ENCODE data around the gene ERCC6.

ERCC6 gene

DNA sequence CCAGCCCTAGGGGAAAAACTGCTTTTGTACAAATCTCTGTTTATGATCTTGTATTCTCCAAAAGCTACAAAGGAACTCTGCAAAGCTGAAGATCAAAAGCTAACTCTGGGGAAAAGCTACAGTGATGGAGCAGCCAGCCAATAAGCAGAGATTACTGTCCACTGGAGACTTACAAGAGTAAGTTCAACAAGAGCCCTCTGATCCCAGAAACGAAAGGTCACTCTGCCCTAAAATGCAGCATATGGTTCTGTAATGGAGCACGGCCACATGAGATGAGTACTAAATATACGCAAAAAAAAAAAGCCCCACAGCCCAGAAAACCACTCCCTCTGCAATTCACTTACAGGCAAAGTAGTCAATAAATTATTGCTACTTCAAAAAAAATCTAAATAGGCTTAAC, 60.1 kb downstream of the ERCC6 start:
- Histone ChIP-seq H3K9ac (ENCODE audit: low read length) (no peak overlapping the region), H3K27me3 (ENCODE audit: low read length) (no peaks in the 10 kb centered on the region), H3K4me2 (ENCODE audit: low read depth, low read length, poor library complexity, severe bottlenecking) (no peak overlapping the region), H3K9me2 (replicated peaks; ENCODE audit: insufficient read depth, low read length) (no peaks in the 10 kb centered on the region), H3K4me3 (ENCODE audit: insufficient read depth, low read length, poor library complexity, severe bottlenecking) (no peak overlapping the region), H3K36me3 (ENCODE audit: low read length) (no peaks in the 10 kb centered on the region), H4K20me1 (ENCODE audit: low read depth, low read length) (no peaks in the 10 kb centered on the region), H3K27ac (ENCODE audit: low read depth, low read length) (no peak overlapping the region), H3K79me2 (ENCODE audit: insufficient read depth, low read length) (no peaks in the 10 kb centered on the region), H3K9me3 (ENCODE audit: insufficient read depth, low read length) (no peaks in the 10 kb centered on the region), H3F3A (ENCODE audit: insufficient read depth) (no peaks in the 10 kb centered on the region), H2AFZ (ENCODE audit: low read depth, low read length, severe bottlenecking) (no peak overlapping the region)
- TF ChIP-seq, protein P1, sequence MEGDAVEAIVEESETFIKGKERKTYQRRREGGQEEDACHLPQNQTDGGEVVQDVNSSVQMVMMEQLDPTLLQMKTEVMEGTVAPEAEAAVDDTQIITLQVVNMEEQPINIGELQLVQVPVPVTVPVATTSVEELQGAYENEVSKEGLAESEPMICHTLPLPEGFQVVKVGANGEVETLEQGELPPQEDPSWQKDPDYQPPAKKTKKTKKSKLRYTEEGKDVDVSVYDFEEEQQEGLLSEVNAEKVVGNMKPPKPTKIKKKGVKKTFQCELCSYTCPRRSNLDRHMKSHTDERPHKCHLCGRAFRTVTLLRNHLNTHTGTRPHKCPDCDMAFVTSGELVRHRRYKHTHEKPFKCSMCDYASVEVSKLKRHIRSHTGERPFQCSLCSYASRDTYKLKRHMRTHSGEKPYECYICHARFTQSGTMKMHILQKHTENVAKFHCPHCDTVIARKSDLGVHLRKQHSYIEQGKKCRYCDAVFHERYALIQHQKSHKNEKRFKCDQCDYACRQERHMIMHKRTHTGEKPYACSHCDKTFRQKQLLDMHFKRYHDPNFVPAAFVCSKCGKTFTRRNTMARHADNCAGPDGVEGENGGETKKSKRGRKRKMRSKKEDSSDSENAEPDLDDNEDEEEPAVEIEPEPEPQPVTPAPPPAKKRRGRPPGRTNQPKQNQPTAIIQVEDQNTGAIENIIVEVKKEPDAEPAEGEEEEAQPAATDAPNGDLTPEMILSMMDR (IDR thresholded peaks at IDR 0.05; ENCODE audit: insufficient read depth, low read length, poor library complexity, severe bottlenecking): no peak
- TF ChIP-seq EZH2phosphoT487 (conservative IDR thresholded peaks at IDR 0.05; ENCODE audit: low read length): no peak

DNA sequence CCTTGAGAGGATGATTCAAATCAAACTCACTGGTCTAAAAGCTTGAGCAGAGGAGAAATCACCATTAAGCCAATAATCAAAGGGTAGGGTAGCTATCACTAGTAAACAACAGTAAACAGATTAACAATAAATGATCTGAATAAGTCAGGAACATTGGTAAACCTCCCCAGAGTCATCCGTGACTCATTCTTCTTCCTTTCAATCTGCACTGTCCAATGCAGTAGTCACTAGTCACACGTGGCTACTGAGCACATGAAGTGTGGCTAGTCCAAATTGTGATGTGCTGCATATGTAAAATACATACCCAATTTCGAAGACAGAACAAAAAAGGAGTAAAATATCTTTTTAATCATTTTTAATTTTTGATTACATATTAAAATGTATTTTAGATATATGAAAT, 64.0 kb downstream of the ERCC6 start:
- 0 out of 2 replicates have a peak, but pooled peaks cover 3% of the 10 kb centered on the region for H3K36me3 ChIP-seq (ENCODE audit: low read length)
- H3K79me2 ChIP-seq (ENCODE audit: insufficient read depth, low read length): no peaks in the 10 kb centered on the region
- no peaks in the 10 kb centered on the region for H3F3A ChIP-seq (ENCODE audit: insufficient read depth)
- no peak overlapping the region for H3K4me2 ChIP-seq (ENCODE audit: low read depth, low read length, poor library complexity, severe bottlenecking)
- H3K9me3 ChIP-seq (ENCODE audit: insufficient read depth, low read length): no peaks in the 10 kb centered on the region
- TF ChIP-seq, protein P1 (IDR thresholded peaks at IDR 0.05; ENCODE audit: insufficient read depth, low read length, poor library complexity, severe bottlenecking): no peak
- TF ChIP-seq EZH2phosphoT487 (conservative IDR thresholded peaks at IDR 0.05; ENCODE audit: low read length): no peak
- no peaks in the 10 kb centered on the region for H4K20me1 ChIP-seq (ENCODE audit: low read depth, low read length)
- H3K9ac ChIP-seq (ENCODE audit: low read length): no peak overlapping the region
- H3K27ac ChIP-seq (ENCODE audit: low read depth, low read length): no peak overlapping the region
- H3K9me2 ChIP-seq (replicated peaks; ENCODE audit: insufficient read depth, low read length): no peaks in the 10 kb centered on the region
- no peaks in the 10 kb centered on the region for H3K27me3 ChIP-seq (ENCODE audit: low read length)
- H2AFZ ChIP-seq (ENCODE audit: low read depth, low read length, severe bottlenecking): no peak overlapping the region
- H3K4me3 ChIP-seq (ENCODE audit: insufficient read depth, low read length, poor library complexity, severe bottlenecking): no peak overlapping the region

DNA sequence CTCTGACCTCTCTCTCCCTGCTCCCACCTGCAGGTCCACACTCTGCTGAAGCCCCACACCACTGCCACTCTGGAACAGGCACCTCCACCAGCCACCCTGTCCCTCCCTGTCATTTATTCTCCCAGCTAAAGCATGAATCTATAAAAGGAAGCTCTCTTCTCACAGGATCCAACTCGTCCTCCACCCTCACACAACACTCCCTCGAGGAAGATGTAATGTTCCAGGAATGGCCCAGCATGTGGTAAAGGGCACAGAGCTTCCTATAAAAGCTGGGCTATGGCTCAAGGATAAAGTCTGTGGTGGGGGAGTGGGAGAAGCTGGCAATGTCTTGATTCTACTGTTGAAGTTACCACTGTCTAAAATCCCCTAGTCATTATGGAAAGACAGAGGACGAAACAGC, 67.4 kb downstream of the ERCC6 start:
- no peaks in the 10 kb centered on the region for H4K20me1 ChIP-seq (ENCODE audit: low read depth, low read length)
- peaks cover 3% of the 10 kb centered on the region; the same call in 1 of the 2 replicates for H3K36me3 ChIP-seq (ENCODE audit: low read length)
- H3K27ac ChIP-seq (ENCODE audit: low read depth, low read length): no peak overlapping the region
- no peak overlapping the region for H2AFZ ChIP-seq (ENCODE audit: low read depth, low read length, severe bottlenecking)
- H3K9ac ChIP-seq (ENCODE audit: low read length): no peak overlapping the region
- H3K27me3 ChIP-seq (ENCODE audit: low read length): no peaks in the 10 kb centered on the region
- no peak overlapping the region for H3K4me3 ChIP-seq (ENCODE audit: insufficient read depth, low read length, poor library complexity, severe bottlenecking)
- no peaks in the 10 kb centered on the region for H3F3A ChIP-seq (ENCODE audit: insufficient read depth)
- no peaks in the 10 kb centered on the region for H3K9me3 ChIP-seq (ENCODE audit: insufficient read depth, low read length)
- H3K9me2 ChIP-seq (replicated peaks; ENCODE audit: insufficient read depth, low read length): no peaks in the 10 kb centered on the region
- no peaks in the 10 kb centered on the region for H3K79me2 ChIP-seq (ENCODE audit: insufficient read depth, low read length)
- no peak overlapping the region for H3K4me2 ChIP-seq (ENCODE audit: low read depth, low read length, poor library complexity, severe bottlenecking)
- TF ChIP-seq, protein P1 (IDR thresholded peaks at IDR 0.05; ENCODE audit: insufficient read depth, low read length, poor library complexity, severe bottlenecking): no peak
- TF ChIP-seq EZH2phosphoT487 (conservative IDR thresholded peaks at IDR 0.05; ENCODE audit: low read length): no peak
